ENCODE data around the gene ABCA10.

The ABCA10 gene

DNA sequence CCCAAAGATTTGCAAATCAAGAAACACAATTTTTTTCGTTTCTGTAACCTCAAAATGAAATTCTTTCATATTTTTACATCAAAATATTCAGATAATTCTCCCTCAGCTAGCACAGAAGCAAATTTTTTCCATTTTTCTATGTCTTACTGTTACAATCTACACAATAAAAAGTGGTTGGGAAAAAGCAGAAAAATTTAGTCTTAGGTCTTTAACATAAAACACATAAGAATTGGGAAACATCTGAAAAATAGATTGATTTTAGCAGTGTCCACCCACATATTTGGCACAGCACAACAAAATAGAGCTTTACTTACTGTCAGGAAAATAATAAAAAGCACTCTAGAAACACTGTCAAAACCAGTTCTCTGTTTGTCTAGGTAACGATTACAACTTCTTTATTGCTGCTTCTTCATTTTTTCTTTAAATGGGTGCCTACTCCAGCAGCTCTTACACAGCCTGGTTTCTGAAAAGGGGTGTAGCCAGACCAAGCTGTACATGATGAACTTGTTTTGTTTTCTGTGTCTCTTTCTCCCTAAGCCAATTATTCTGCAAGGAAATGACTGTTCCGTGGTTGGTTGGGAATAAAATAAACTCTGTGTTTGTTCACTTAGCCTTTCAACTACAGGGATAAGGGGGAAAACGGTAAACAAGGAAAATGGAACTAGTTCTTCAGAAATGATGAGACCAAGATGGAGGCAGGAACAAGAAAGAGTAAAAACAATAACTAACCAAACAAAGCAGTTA is 87.0 kb downstream of the ABCA10 start, which contains the start of gene ABCA6:
Gene ABCA6, minus strand, starts transcription at position 465 of the 744 bp plus-strand sequence. CDS start 1,192 bp downstream, outside the sequence.
- CTCF ChIA-PET, result interaction anchor here (0.6 to 1.0 kb wide), 3 partner anchors 12 to 678 kb away, joined by 3 to 4 read pairs (median 4); no protein-coding TSS in a partner anchor
- H3K4me1 ChIP-seq (ENCODE audit: control insufficient read depth, insufficient read depth, low read length), result no peaks in the 10 kb centered on the region
- H3K27ac ChIP-seq (ENCODE audit: extremely low read depth, low read depth, low read length), result no peak within 1 kb of the TSS
- no peaks in the 10 kb centered on the region for H3K9me3 ChIP-seq (ENCODE audit: control insufficient read depth, insufficient read depth, low read depth, low read length)
- no peaks in the 10 kb centered on the region for H3K36me3 ChIP-seq (ENCODE audit: control insufficient read depth in 2 of 2, insufficient read depth in 1 of 2, low read length in 2 of 2)
- TF ChIP-seq ZBTB17 (tag by site-specific recombination; IDR thresholded peaks at IDR 0.05) (no peak), ZNF670 (tag by site-specific recombination; IDR thresholded peaks at IDR 0.05; ENCODE audit: low read depth) (no peak), ZNF404 (tag by site-specific recombination; IDR thresholded peaks at IDR 0.05) (no peak), ZNF600 (tag by site-specific recombination; IDR thresholded peaks at IDR 0.05) (no peak), ZNF610 (tag by site-specific recombination; IDR thresholded peaks at IDR 0.05; ENCODE audit: borderline replicate concordance) (no peak), KLF10 (tag by site-specific recombination; IDR thresholded peaks at IDR 0.05) (no peak), ZNF423 (tag by site-specific recombination; IDR thresholded peaks at IDR 0.05) (no peak), ZNF645 (tag by site-specific recombination; IDR thresholded peaks at IDR 0.05) (no peak), ZNF133 (tag by site-specific recombination; IDR thresholded peaks at IDR 0.05) (no peak), SP2 (tag by site-specific recombination; IDR thresholded peaks at IDR 0.05) (no peak), ZNF585B (tag by site-specific recombination; IDR thresholded peaks at IDR 0.05) (no peak), ZNF112 (tag by site-specific recombination; IDR thresholded peaks at IDR 0.05) (no peak), ZNF473 (tag by site-specific recombination; IDR thresholded peaks at IDR 0.05) (no peak), HOXA7 (CRISPR knock-in tag; IDR thresholded peaks at IDR 0.05; ENCODE audit: borderline replicate concordance) (no peak), ZNF18 (tag by site-specific recombination; IDR thresholded peaks at IDR 0.05) (no peak)
- TF ChIP-seq, protein P1, sequence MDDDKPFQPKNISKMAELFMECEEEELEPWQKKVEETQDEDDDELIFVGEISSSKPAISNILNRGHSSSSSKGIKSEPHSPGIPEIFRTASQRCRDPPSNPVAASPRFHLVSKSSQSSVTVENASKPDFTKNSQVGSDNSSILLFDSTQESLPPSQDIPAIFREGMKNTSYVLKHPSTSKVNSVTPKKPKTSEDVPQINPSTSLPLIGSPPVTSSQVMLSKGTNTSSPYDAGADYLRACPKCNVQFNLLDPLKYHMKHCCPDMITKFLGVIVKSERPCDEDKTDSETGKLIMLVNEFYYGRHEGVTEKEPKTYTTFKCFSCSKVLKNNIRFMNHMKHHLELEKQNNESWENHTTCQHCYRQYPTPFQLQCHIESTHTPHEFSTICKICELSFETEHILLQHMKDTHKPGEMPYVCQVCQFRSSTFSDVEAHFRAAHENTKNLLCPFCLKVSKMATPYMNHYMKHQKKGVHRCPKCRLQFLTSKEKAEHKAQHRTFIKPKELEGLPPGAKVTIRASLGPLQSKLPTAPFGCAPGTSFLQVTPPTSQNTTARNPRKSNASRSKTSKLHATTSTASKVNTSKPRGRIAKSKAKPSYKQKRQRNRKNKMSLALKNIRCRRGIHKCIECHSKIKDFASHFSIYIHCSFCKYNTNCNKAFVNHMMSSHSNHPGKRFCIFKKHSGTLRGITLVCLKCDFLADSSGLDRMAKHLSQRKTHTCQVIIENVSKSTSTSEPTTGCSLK (tag by site-specific recombination; IDR thresholded peaks at IDR 0.05), result no peak
- H3K4me3 ChIP-seq (ENCODE audit: low read depth, low read length), result no peak within 1 kb of the TSS
- POLR2A ChIA-PET, result no interaction called here

DNA sequence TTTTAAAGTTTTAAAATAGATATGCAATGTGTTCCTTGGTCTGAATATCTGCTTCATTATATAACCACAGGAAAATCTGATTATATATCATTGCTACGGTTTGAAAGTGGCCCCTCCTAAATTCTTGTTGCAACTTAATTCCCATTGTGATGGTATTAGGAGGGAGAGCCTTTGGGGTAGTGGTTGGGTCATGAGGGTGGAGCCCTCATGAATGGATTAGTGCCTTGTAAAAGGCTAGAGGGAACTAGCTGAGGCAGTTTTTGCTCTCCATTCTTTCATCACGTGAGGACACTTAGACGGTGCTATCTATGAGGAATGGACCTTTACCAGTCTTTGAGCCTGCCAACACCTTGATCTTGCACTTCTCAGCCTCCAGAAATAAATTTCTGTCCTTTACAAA is 94.5 kb downstream of the ABCA10 start:
- no peaks in the 10 kb centered on the region for H3K4me1 ChIP-seq (ENCODE audit: control insufficient read depth, insufficient read depth, low read length)
- CTCF ChIA-PET, result no interaction called here
- no peak overlapping the region for H3K27ac ChIP-seq (ENCODE audit: extremely low read depth, low read depth, low read length)
- POLR2A ChIA-PET, result no interaction called here
- no peaks in the 10 kb centered on the region for H3K36me3 ChIP-seq (ENCODE audit: control insufficient read depth in 2 of 2, insufficient read depth in 1 of 2, low read length in 2 of 2)
- H3K9me3 ChIP-seq (ENCODE audit: control insufficient read depth, insufficient read depth, low read depth, low read length), result no peaks in the 10 kb centered on the region
- no peak overlapping the region for H3K4me3 ChIP-seq (ENCODE audit: low read depth, low read length)
- TF ChIP-seq ZSCAN5A (tag by site-specific recombination; IDR thresholded peaks at IDR 0.05) (no peak), ZNF837 (tag by site-specific recombination; IDR thresholded peaks at IDR 0.05) (no peak), GLIS1 (tag by site-specific recombination; IDR thresholded peaks at IDR 0.05) (no peak), ZNF391 (tag by site-specific recombination; IDR thresholded peaks at IDR 0.05; ENCODE audit: borderline replicate concordance, low read depth) (no peak), ZNF311 (tag by site-specific recombination; IDR thresholded peaks at IDR 0.05; ENCODE audit: borderline replicate concordance) (no peak), OVOL3 (tag by site-specific recombination; IDR thresholded peaks at IDR 0.05) (no peak), ZNF76 (tag by site-specific recombination; IDR thresholded peaks at IDR 0.05; ENCODE audit: borderline replicate concordance, low read depth) (no peak), ZFP3 (tag by site-specific recombination; IDR thresholded peaks at IDR 0.05; ENCODE audit: low read depth) (no peak), ZNF175 (tag by site-specific recombination; IDR thresholded peaks at IDR 0.05) (no peak)
- TF ChIP-seq, protein P2, sequence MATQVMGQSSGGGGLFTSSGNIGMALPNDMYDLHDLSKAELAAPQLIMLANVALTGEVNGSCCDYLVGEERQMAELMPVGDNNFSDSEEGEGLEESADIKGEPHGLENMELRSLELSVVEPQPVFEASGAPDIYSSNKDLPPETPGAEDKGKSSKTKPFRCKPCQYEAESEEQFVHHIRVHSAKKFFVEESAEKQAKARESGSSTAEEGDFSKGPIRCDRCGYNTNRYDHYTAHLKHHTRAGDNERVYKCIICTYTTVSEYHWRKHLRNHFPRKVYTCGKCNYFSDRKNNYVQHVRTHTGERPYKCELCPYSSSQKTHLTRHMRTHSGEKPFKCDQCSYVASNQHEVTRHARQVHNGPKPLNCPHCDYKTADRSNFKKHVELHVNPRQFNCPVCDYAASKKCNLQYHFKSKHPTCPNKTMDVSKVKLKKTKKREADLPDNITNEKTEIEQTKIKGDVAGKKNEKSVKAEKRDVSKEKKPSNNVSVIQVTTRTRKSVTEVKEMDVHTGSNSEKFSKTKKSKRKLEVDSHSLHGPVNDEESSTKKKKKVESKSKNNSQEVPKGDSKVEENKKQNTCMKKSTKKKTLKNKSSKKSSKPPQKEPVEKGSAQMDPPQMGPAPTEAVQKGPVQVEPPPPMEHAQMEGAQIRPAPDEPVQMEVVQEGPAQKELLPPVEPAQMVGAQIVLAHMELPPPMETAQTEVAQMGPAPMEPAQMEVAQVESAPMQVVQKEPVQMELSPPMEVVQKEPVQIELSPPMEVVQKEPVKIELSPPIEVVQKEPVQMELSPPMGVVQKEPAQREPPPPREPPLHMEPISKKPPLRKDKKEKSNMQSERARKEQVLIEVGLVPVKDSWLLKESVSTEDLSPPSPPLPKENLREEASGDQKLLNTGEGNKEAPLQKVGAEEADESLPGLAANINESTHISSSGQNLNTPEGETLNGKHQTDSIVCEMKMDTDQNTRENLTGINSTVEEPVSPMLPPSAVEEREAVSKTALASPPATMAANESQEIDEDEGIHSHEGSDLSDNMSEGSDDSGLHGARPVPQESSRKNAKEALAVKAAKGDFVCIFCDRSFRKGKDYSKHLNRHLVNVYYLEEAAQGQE (tag by site-specific recombination; IDR thresholded peaks at IDR 0.05), result no peak
